SU-DHL-6 (cell line): ENCODE measurements around the gene COX7A1.

ENCODE experiments used
- H2AFZ ChIP-seq: fragments of 200-600 bp; sonication (generic); 2 replicates; pipeline ENCODE4 v1.6.1; 2014; ENCODE audit warnings: low read depth, mild to moderate bottlenecking, moderate library complexity, mixed read lengths, antibody characterized with exemption, low read length; ENCODE audit not compliant: severe bottlenecking
- H3F3A ChIP-seq: fragments of 200-600 bp; shearing (Covaris generic); 2 replicates; pipeline ENCODE4 v1.6.0; 2016; ENCODE audit warnings: antibody characterized with exemption, mild to moderate bottlenecking; ENCODE audit not compliant: insufficient read depth
- H3K27ac ChIP-seq: fragments of 200-600 bp; sonication (generic); 2 replicates; pipeline ENCODE4 v1.5.1; 2016; ENCODE audit warnings: low read depth, mild to moderate bottlenecking, low read length, moderate library complexity, mixed read lengths
- H3K27me3 ChIP-seq: fragments of 200-600 bp; sonication (generic), shearing (Covaris generic); 2 replicates; pipeline ENCODE4 v1.6.0; 2014; ENCODE audit warnings: mild to moderate bottlenecking, low read length
- H3K36me3 ChIP-seq: fragments of 200-600 bp; sonication (generic); 2 replicates; pipeline ENCODE4 v1.6.1; 2014; ENCODE audit warnings: mild to moderate bottlenecking, low read length, mixed read lengths
- H3K4me2 ChIP-seq: fragments of 300-600, 200-600 bp; shearing (Covaris generic), sonication (generic); 2 replicates; pipeline ENCODE4 v1.6.0; 2014; ENCODE audit warnings: low read length, low read depth, mild to moderate bottlenecking; ENCODE audit not compliant: poor library complexity, severe bottlenecking
- H3K4me3 ChIP-seq: fragments of 200-600 bp; sonication (generic); 2 replicates; pipeline ENCODE4 v1.5.1; 2014; ENCODE audit warnings: antibody characterized with exemption, low read length, mild to moderate bottlenecking, mixed read lengths; ENCODE audit not compliant: insufficient read depth, poor library complexity, severe bottlenecking
- H3K79me2 ChIP-seq: fragments of 200-600 bp; sonication (generic); 2 replicates; pipeline ENCODE4 v1.6.1; 2014; ENCODE audit warnings: mild to moderate bottlenecking, low read length, moderate library complexity; ENCODE audit not compliant: insufficient read depth
- H3K9ac ChIP-seq: fragments of 200-600 bp; sonication (generic); 2 replicates; pipeline ENCODE4 v1.7.0; 2014; ENCODE audit warnings: mild to moderate bottlenecking, low read length
- H3K9me2 ChIP-seq: fragments of 200-600 bp; sonication (generic); replicated peaks from 2 replicates; pipeline ENCODE4 v1.6.1; 2014; ENCODE audit warnings: low read length; ENCODE audit not compliant: insufficient read depth
- H3K9me3 ChIP-seq: fragments of 200-600 bp; sonication (generic); 2 replicates; pipeline ENCODE4 v1.6.1; 2014; ENCODE audit warnings: low read length, mixed read lengths; ENCODE audit not compliant: insufficient read depth
- H4K20me1 ChIP-seq: fragments of 200-600 bp; sonication (generic); 2 replicates; pipeline ENCODE4 v1.6.1; 2014; ENCODE audit warnings: low read depth, mild to moderate bottlenecking, antibody characterized with exemption, low read length, moderate library complexity, mixed read lengths
- CTCF ChIP-seq: fragments of 200-600 bp; sonication (generic); IDR thresholded peaks from one replicate; pipeline ENCODE4 v1.5.1; 2017; ENCODE audit warnings: antibody characterized with exemption, mild to moderate bottlenecking, low read length, moderate library complexity; ENCODE audit not compliant: insufficient read depth, poor library complexity, severe bottlenecking
- EZH2phosphoT487 ChIP-seq: fragments of 200-600 bp; sonication (generic), shearing (Covaris generic); conservative IDR thresholded peaks from 2 replicates; pipeline ENCODE4 v1.6.1; 2018; ENCODE audit warnings: mild to moderate bottlenecking, antibody characterized with exemption, low read length, moderate library complexity, mixed read lengths

COX7A1 gene

GRCh38 chr19:36128392-36128736 lies 23.9 kb downstream of the COX7A1 start:
- peak overlapping the region; percentile 70 for H3K9ac ChIP-seq
- H3K79me2 ChIP-seq: no peaks in the 10 kb centered on the region
- no peaks in the 10 kb centered on the region for H3K9me3 ChIP-seq
- no peaks in the 10 kb centered on the region for H3K27me3 ChIP-seq
- peak overlapping the region; percentile 63 for H3K4me3 ChIP-seq
- no peaks in the 10 kb centered on the region for H4K20me1 ChIP-seq
- H3K36me3 ChIP-seq: no peaks in the 10 kb centered on the region
- no peak for TF ChIP-seq EZH2phosphoT487
- no peak for TF ChIP-seq CTCF
- peak overlapping the region; percentile 77 for H2AFZ ChIP-seq
- H3K9me2 ChIP-seq: no peaks in the 10 kb centered on the region
- peaks cover 4% of the 10 kb centered on the region; the same call in 1 of the 2 replicates for H3F3A ChIP-seq
- peak overlapping the region; percentile 67 for H3K27ac ChIP-seq
- peak overlapping the region; percentile 72 for H3K4me2 ChIP-seq

GRCh38 chr19:36125557-36125956 lies 26.7 kb downstream of the COX7A1 start:
- Histone ChIP-seq H3K4me2 (no peak overlapping the region), H2AFZ (no peak overlapping the region), H3F3A (peaks cover 4% of the 10 kb centered on the region; the same call in 1 of the 2 replicates), H3K27ac (no peak overlapping the region), H3K9ac (no peak overlapping the region), H4K20me1 (no peaks in the 10 kb centered on the region), H3K27me3 (no peaks in the 10 kb centered on the region), H3K9me3 (no peaks in the 10 kb centered on the region), H3K79me2 (no peaks in the 10 kb centered on the region), H3K9me2 (no peaks in the 10 kb centered on the region), H3K4me3 (no peak overlapping the region), H3K36me3 (no peaks in the 10 kb centered on the region)
- TF ChIP-seq CTCF (no peak), EZH2phosphoT487 (no peak)

DNA sequence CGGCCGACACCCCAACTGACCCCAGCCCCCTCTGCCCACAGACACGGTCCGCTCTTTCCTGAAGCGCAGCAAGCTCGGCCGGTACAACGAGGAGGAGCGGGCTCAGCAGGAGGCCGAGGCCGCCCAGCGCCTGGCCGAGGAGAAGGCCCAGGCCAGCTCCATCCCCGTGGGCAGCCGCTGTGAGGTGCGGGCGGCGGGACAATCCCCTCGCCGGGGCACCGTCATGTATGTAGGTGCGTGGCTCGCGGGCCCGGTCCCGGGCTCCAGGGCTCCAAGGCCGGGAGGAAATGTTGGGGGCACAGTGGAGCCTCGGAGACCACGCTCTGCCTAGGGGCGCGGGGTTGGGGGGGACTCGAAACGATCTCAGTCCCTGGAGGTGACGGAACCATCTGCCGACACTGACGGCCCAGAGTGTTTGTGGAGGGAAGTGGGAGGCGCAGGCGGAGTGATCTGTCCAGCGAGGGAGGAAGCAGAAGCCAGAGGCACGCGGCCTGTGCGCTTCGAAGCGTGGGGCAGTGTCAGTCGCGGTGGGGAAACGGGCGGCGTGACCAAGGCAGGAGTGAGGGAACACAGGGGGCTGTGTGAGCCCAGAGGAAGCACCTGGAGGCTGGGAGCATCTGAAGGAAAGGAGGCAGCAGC lies 30.6 kb downstream of the COX7A1 start:
- H3K9ac ChIP-seq: no peak overlapping the region
- H4K20me1 ChIP-seq: no peaks in the 10 kb centered on the region
- H3F3A ChIP-seq: no peaks in the 10 kb centered on the region
- no peak overlapping the region for H3K4me3 ChIP-seq
- no peaks in the 10 kb centered on the region for H3K9me3 ChIP-seq
- H3K27ac ChIP-seq: no peak overlapping the region
- H3K4me2 ChIP-seq: no peak overlapping the region
- no peaks in the 10 kb centered on the region for H3K9me2 ChIP-seq
- H2AFZ ChIP-seq: no peak overlapping the region
- peaks cover 3% of the 10 kb centered on the region; the same call in 1 of the 2 replicates for H3K79me2 ChIP-seq
- H3K27me3 ChIP-seq: no peaks in the 10 kb centered on the region
- no peaks in the 10 kb centered on the region for H3K36me3 ChIP-seq
- TF ChIP-seq EZH2phosphoT487 (no peak), CTCF (no peak)
